NCI-H82 treated with DMSO at 0.1 percent for 48 hours (cell line): ENCODE data around the gene EPS8.

ENCODE experiments used
- DNase-seq: peaks from one replicate; lab custom pipeline; 2025; ENCODE audit not compliant: unreplicated experiment; lab: John Stamatoyannopoulos, UW

EPS8 gene

DNA sequence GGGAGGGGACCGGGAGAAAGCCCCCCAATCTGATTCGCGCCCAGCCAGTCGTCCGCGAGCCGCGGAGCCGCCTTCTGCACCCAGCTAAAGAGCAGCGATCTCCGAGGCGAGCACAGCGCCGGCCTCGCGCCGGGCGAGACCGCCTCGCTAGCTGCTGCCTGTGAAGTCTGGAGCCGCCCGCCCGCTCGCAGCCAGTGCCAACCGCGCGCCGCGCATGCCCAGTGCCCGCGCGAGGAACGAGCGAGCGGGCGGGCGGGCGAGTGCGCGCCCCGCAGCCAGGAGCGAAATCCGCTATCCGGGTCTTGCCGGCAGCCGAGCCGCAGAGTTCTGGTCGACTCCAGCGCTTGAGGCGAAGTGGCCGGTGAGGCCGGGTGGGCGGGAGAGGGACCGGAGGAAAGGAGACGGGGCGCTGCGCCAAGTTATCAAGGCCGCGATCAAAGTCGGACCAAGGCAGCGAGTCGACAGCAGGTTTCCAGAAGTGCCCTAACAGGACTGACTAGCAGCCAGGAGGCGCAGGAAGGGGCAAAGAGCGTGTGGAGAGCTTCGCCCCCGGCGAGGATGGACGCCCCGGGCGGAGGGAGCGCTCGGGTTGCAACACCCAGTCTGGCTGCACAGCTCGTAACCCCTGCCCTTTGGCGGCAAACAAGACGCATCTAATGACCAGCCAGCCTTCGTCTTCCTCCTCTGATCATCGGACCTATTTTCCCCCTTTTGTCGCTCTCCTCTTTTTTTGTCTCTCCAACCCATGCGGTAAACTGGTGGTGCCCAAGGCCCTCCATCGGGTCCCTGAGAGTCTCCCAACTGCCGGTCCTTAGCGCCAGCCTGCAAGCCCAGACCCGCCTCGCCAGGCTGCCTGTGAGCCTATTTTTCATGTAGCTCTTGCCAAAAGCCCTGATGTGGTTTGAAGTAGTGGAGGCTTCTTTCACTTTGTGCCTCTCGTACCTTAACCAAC, at the start of gene EPS8:
EPS8 (minus strand) TSS at position 169 of the 952 bp plus-strand sequence. CDS start 106,437 bp downstream, outside the sequence.
- peak; percentile 77 for DNase-seq

DNA sequence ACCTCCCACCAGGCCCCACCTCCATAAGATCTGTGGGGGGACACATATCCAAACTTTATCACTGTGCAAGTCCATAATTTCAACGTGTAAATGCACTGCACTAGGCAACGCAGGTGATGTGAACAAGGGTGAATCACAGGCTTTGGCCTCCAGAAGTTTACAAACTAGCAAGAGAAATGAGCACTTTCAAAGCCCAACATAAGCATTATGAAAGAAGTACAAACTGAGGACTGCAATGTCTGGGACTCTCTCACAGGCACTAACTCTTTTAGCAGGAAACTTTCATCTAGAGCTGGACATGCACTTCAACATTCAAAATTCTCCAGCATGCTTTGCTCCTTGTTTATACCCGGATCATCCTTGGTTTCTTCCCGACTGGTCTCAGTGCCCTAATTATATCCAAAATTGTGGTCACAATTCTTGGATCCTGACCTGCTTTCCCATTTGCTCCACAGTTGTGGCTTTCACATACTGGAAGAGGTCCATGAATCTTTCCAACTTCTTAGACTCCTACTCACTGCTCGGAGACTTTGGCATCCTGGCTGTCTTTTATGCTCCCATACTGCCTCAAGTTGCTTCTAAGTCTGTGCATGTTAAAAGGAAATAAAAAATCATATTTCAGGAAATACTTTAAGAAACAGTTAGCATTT, 48.1 kb upstream of the EPS8 start:
- no peak for DNase-seq

DNA sequence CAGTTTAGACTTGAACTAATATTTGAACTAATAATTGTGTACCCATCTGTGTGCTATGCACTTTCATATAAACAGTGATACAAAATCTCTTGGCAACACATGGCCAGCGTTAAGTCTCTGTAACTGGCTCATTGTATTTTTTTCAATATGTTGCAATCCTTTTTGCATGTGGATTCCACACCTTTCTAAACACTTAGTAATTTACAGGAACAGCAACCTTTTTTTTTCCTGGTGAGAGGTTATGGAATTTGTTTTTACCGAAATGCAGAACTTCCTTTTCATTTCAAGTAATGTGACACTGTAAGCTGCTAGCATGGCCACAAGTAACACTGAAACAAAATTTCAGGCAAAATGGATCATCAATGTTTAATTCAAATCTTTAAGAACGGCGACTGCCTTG, 45.4 kb upstream of the EPS8 start:
- DNase-seq: no peak

DNA sequence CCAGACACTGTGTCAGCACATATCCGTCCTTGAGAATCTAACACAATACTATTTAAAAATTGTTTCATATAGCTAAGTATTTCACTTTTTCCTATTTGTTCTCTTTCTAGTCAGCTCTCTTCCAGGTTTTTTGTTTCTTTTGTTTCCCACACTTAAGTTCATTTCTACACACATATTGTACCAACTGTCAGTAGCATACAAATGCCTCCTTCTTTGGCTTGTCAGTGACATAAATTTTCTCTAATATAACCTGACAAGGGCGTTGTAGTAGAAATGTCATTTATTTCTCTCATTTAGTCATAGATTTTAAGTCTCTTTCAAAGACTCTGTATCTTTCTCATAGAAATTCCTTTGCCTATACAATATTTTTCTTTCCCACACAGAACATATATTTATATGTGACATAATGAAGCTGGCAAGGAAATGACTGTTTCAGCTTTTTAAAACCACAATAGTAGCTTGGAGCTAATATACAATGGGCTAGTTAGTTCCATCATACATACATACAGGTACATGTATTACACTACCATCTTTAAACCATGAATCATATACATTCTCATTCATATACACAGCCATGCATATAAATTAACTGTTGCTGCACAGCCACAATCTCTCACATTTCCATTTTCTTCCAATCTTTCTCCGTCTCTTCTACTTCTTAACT, 42.3 kb upstream of the EPS8 start:
- DNase-seq: no peak

DNA sequence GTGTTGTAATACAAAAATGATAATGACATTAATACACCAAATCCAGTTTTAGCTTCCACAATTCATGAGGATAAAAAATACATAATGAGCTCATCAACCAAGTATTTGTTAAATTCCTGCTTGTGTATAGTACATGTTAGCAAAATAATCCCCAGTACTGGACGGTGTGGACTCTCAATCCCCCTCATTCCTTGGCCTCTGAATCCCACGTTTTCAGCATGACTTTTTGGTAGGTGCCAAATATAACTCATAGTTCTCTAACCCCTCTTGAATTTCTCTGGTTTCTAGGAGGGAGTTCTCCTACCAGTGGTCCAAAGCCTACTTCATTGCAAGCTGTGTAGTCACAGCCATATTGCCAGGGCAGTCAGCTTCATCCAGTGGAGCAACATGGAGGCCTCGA, 41.4 kb upstream of the EPS8 start:
- DNase-seq: no peak

DNA sequence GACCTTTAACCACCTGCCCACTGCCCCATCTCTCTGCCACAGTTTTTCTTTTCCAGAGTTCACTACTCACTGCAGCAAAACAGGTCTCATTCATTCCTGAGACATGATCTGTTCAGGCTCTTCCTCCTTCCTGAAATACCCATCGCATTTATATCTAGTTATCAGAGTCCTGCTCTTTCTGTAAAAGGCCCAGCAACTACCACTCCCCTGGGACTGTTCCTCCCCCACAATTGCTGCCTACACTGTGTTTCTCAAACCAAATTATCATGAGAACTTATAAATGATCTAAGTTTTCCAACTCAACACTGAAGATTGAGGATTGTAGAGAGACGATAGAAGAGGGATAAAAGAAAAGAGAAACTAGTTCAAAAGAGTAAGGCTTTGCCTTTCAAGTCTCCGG, 40.8 kb upstream of the EPS8 start:
- no peak for DNase-seq

DNA sequence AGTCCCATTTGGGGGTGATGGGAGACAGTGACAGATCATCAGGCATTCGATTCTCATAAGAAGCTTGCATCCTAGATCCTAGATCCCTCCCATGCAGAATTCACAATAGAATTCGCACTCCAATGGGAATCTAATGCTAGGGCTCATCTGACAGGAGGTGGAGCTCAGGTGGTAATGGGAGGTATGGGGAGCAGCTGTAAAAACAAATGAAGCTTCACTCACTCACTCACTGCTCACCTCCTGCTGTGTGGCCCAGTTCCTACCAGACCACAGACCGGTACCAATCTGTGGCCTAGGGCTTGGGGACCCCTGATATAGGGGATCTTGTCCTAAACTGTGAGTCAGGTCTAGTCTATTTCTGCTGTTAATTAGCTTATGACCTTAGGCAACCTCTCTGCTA, 40.1 kb upstream of the EPS8 start:
- DNase-seq: no peak

DNA sequence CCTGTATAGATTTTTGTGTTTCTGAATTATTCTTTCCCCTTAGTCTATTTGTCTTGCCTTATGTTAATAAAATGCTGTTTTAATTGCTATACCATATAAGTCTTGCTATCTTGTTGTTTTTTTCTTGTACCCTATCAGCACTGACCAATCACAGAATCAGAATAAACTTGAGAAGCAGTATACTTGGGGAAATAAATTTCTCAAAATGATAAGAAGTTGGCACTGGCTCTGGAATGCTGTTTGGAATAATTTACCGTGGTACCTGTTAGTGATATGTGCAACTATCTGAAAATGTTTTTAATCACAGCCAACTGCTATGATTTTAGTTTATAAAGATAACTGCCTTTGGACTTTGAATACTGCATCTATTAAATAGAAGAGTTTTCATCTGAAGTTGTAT, 37.9 kb upstream of the EPS8 start:
- DNase-seq: no peak

DNA sequence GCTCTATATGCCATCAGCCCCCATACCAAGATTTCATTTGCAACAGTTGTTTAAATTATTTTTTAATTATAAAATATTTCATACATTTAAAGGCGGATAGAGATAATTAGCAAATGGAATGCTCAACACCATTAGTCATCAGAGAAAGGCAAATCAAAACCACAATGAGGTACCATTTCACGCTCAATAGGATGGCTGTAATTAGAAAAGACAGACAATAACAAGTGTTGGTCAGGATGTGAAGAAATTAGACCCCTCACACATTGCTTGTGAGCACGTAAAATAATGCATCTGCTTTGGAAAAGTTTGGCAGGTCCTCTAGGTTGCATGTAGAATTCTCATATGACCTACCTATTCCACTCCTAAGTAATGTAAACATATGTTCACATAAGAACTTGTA, 35.3 kb upstream of the EPS8 start:
- no peak for DNase-seq

DNA sequence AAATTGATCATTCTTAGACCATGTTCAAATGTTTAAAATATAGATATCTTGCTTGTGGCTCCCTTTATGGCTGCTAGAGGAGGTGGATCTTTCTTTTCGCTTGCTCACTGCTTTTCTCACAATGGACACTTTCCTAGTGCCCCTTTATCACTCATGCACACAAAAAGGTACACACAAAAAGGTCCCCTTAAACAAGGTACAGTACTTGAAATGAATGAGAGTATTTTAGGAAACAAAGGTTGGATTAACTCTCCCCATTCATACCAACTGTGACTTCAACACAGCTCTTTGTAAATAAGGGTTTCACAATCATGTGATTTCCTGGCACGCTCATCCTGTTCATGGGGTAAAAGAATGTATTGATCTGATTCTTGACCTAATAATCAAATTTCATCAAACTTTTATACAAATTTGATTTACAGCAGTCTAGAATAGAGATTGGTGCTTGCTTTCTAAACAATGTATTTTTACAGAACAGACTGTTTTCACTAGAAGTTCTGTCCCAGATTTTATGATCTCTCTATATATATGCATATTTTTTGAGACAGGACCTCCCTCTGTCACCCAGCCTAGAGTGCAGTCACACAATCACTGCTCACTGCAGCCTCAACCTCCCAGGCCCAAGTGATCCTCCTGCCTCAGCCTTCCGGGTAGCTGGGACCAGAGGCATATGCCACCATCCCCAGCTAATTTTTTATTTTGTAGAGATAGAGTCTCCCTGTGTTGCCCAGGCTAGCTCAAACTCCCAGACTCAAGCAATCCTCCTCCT, 34.4 kb upstream of the EPS8 start:
- DNase-seq: no peak

DNA sequence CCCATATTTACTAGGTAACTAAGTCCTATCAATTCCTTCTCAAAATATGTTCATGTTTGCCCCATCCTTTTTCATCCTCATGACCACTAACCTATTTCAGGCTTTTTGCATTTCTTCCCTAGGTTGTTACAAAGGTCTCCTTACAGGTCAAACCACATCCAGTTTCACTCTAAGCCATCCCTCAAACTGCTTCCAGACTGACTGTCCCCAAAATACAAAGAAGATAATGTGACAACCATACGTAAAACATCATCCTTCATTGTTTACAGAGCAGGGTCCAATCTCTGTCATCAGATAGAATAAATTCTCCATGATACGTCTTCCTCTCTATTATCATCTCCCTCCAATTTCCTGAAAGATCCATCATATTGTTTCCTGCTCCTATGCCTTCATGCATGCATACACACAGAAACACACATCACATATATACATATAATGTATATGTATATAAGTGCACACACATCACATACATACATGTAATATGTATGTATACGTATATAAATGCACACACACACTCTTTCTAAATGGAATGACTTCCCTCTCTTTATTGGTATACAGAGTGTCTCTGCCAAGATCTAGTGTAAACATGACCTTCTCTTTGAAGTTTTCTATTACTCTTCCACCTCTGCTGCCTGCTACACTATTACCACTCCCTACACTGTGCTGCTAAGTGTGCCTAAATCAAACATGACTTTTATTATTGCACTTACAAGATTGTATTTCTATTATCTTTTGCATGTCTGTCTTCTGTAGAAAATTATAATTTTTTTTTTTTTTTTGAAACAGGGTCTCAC, 30.7 kb upstream of the EPS8 start:
- DNase-seq: no peak

DNA sequence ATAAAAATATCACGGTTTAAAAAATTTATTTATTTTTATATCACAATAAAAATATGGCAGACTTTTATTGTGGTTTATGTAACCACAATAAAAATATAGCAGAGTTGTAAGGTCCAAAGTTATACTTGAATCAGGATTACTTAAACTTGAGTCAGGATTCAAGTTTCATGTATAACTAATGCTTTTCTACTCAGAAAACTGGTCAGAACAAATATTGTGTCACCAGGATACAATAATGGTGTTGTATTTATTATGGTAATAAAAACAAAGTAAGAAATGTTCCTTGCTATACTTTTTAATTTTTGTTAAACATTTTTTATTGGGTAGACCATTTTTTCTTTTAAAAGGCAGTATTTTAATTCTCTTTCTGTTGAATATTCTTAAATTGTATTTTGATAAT, 29.2 kb upstream of the EPS8 start:
- DNase-seq: no peak

DNA sequence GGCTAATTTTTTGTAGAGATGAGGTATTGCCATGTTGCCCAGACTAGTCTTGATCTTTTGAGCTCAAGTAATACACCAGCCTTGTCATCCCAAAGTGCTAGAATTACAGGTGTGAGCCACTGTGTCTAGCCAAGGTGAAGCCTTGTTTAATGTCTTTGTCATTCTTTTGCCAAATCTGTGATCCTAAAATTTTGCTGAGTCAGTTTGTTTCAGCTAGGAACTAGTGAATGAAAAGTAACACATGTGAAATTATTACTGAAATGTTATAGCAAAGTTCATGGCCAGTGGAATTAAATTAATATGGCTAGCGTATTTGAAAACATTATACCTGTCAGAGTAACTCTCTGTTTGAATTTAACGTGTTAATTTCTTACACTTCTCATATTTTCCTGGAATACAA, 26.5 kb upstream of the EPS8 start:
- DNase-seq: no peak

DNA sequence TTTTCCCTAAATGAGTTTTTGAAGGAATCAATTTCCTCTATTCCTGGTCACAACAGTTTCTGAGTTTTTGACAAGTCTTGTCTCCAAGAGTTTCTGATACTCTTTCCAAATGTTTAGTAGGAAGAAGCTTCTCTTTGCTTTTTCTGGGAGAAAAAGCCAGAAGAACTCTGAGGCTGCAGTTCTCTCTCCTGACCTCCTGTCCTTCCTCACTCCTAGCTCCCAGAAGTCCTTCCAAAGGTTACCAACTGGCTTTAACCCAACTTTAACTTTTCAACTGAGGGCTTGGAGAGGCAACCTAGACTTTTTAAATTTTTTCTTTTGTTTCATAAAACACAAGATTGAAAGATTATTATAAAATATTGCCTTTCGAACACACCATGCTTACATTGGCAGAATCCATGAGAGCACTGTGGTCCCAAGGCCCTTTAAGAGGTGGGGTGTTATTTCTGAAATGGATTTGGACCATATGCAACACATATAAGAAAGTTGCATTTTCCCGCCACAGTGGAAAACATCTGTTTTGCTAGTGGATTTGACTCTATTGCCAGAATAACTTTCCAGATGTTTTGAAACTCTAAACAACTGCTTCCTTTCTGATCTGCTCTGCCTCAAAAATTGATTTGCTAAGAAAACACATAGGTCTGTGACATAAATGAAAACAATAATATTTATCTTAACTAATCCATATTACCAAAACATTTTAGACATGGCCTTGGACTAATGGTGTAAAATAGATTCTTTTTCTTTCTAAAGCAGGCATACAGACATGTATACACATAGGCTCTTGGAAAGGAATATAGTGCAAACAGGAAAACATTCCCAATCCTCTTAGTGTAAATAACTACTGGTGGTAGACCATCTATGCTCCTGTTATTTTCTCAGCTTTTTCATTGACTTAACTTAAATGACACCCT, 22.3 kb upstream of the EPS8 start:
- DNase-seq: no peak

DNA sequence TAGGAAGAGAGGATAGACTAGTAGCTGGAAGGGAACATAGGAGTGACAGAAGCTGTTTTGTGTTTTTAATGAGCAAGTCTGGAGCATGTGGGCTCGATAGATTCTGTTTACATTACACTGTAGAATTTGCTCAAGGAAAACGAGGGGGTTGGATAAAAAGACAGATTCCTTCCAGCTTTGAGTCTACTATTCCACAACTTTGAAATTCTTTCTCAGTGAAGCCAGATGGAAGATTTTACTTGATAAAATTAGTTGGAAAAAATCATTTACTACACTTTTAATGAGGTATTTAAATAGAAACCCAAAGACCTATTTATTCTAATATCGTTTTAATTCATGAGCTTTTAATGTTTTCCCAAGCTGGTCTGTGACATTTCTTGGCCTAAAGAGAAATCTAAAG, 19.5 kb upstream of the EPS8 start:
- no peak for DNase-seq

DNA sequence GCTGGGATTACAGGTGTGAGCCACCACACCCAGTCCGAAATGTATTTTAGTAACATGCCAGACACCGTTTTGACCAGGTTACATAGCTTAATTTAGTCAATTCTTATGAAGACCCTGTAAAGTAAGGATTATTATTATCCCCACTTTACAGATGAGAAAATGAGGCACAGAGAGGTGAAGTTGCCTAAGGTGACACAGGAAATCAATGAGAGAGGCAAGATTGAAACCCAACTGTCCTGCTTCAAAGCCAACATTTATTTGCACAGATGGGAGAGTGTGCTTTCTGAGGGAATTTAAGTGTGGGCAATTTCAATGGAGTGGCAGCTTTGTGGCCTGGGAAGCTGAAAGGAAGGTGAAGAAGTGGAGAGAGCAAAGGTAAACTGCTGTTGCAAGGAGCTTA, 19.1 kb upstream of the EPS8 start:
- no peak for DNase-seq

DNA sequence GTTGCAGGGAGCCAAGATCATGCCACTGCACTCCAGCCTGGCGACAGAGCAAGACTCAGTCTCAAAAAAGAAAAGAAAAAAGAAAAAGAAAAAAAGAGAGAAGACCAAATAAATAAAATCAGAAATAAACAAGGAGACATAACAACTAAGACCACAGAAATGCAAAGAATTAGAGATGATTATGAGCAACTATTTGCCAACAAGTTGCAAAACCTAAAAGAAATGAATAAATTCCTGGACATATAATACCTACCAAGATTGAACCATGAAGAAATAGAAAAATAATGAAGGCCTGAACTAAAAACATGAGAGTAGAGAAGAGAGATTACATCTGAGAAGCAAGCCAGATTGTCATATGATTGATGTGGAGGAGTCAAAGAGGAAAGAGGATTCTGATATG, 17.6 kb upstream of the EPS8 start:
- no peak for DNase-seq

DNA sequence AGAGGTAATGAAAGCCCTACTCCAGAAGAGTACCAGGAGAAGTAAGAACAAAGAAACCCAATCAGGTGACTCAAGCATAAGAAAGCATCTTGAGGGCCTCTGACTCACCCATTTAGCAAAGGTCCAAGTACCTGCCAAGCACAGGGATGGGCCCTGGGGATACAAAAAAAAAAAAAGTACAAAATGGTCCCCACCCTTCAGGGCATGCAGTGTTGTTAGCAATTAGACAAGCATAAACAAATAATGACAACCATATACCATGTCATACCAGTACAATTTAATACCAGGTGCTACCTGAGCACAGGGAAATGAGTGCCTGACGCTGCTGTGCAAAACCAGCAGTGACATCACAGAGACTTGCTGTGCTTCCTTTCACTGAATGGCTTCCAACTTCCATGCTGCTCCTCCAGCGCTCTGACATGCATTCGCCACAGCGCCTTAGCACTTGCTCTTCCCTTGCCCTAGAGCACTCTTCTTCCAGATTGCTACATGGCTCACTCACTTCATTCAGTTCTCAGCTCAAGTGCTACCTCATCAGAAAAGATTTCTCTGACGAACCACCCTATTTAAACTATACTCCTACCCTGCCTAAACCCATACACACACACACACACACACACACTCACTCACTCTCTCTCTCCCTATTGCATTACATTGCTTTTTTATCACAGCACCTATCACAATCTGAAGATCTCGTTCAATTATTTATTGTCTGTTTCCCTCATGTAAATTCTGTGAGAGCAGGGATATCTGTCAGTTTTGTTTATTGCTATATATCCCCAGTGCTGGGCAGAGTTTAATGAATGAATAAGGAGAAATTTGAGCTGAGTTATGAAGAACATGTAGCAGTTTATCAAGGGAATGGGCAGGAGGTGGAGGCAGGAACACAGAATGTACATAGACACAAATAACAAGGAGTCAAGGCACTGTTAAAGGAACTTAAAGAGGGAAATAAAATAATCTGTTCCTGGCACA, 12.9 kb upstream of the EPS8 start:
- DNase-seq: no peak
